ENCODE results near the gene TOX2.

TOX2 gene

GRCh38 chr20:43915211-43916072 lies 790 bp downstream of the TOX2 start:
- no peak for DNase-seq (ENCODE audit: low read depth)
- TF ChIP-seq CTCF (conservative IDR thresholded peaks at IDR 0.05; ENCODE audit: low read depth, low read length) = no peak
- peak overlapping the region; percentile 63 for H3K4me3 ChIP-seq (ENCODE audit: low read length)

DNA sequence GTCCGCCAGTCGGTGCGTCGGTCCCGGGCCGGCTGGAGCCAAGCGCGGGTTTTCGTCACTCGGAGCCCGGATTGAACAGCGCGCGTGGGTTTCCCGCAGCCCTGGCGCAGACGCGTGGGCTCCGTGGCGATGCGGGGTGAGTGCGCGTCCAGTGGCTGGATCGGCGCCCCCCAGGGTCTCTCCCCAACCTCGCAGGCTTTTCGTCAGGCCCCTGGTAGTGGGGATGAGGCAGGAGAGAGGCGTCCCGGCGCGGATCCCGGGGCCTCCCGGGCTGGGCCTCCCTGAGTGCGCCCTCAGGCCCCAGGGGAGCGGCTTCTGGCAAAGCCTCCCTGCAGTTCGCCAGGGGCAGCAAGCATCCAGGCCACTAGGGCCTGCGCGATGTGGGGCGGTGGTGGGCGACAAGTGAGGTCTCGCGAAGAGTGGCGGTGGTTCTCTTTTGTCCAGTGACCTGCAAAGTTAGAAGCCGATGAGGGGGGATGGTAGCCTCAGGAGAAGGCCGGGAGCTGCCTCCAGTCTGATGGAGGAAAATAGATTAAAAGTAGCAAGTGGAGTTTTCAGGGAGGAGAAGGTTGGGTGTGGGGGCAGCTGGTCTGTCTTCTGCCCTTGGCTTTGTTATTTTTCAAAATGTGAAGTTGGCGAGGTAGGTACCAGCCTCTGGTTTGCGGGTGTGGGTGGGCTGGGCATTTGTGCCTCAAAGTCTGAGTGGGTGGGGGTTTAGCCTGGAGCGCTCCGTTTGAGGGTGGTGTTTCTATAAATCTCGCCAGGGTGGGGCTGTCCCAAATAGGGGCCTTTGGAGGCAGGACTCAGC lies 1.6 kb downstream of the TOX2 start:
- peak overlapping the region; percentile 63 for H3K4me3 ChIP-seq (ENCODE audit: low read length)
- no peak for TF ChIP-seq CTCF (conservative IDR thresholded peaks at IDR 0.05; ENCODE audit: low read depth, low read length)
- DNase-seq (ENCODE audit: low read depth) = no peak

- no peak for DNase-seq (ENCODE audit: low read depth)
- TF ChIP-seq CTCF (conservative IDR thresholded peaks at IDR 0.05; ENCODE audit: low read depth, low read length) = no peak
- peak overlapping the region; percentile 63 for H3K4me3 ChIP-seq (ENCODE audit: low read length)
Observed at GRCh38 chr20:43916881-43917371, 2.3 kb downstream of the TOX2 start.

- TF ChIP-seq CTCF (conservative IDR thresholded peaks at IDR 0.05; ENCODE audit: low read depth, low read length) = no peak
- DNase-seq (ENCODE audit: low read depth) = no peak
- H3K4me3 ChIP-seq (ENCODE audit: low read length) = no peak overlapping the region
Observed at GRCh38 chr20:43917380-43917779, 2.7 kb downstream of the TOX2 start.

DNA sequence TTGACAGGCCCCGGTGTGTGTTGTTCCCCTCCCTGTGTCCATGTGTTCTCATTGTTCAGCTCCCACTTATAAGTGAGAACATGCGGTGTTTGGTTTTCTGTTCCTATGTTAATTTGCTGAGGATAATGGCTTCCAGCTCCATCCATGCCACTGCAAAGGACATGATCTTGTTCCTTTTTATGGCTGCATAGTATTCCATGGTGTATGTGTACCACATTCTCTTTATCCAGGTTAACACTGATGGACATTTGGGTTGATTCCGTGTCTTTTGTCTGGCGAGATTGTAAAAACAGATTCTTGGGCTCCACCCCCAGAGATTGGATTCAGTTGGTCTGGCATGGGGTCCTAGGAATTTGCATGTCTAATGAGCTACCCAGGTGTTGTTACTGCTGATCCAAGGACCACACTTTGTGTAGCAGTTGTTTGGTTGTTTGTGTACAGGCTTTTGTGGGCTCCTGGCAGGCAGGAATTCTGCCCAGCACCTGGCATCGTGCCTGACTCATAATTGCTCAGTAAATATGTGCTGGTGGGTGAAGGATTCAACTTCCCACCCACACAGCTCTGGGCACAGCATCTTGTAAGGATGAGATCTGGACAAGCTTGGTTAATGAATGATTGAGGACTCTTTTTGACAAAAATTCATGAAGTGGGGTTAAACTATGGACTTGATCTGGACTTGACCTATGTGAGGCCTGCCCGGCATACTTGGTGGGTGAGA lies 5.2 kb downstream of the TOX2 start:
- no peak for TF ChIP-seq CTCF (conservative IDR thresholded peaks at IDR 0.05; ENCODE audit: low read depth, low read length)
- H3K4me3 ChIP-seq (ENCODE audit: low read length) = no peak overlapping the region
- no peak for DNase-seq (ENCODE audit: low read depth)

DNA sequence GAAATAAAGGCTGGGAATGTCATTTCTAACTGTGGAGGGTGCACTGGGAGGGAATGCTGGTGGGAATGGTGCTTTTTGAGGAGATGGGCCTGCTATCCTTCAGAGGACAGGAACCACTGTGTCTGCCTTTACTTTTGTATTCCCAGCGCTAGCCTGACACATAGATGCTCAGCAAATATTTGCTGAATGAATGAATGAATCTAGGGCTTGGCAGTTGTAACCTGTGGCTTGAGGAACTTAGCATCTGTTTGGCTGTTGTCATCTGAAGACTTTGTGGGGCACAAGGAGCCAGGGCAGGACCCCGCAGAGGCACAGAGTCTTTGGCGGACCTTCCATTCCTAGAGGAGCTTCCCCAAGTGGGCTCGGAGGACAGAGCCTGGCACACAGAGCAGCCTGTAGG lies 6.1 kb downstream of the TOX2 start:
- TF ChIP-seq CTCF (conservative IDR thresholded peaks at IDR 0.05; ENCODE audit: low read depth, low read length) = no peak

More for the DNA sequence above, 6.1 kb downstream of the TOX2 start:
- H3K4me3 ChIP-seq (ENCODE audit: low read length) = no peak overlapping the region
- no peak for DNase-seq (ENCODE audit: low read depth)
